Gastroesophageal sphincter (tissue), 4 donors: ENCODE measurements around the gene ANG. TPM values are rescaled to one million over a fixed set of nuclear protein-coding genes. Genes with fewer than 3 reads are reported as not detected.
"Not testable (repeated sequence)": the region's sequence is repeated elsewhere in the genome, so short reads cannot be mapped to it uniquely, and the experiment has no call there.

Experiments
- ATAC-seq: fragments of 150-250 bp; one replicate; pipeline ENCODE4 v1.9.1; 2016; ENCODE audit warnings: mild to moderate bottlenecking, moderate library complexity
- H3K27ac ChIP-seq, 4 donors: fragments of 200-600 bp; sonication (generic) in 3 of 4; 1 replicate in 3 of 4; 2 replicates in 1 of 4; pipeline ENCODE4 v1.5.1; 2016 to 2019
- H3K27me3 ChIP-seq: fragments of 200-600 bp; sonication (generic); one replicate; pipeline ENCODE4 v1.5.1; 2019
- H3K36me3 ChIP-seq, 2 donors: fragments of 200-600 bp; sonication (generic); one replicate each; pipeline ENCODE4 v1.5.1; 2019; ENCODE audit warnings: control low read depth in 1 of 2
- H3K4me1 ChIP-seq, 3 donors: fragments of 200-600 bp; sonication (generic); 1 replicate in 2 of 3; 2 replicates in 1 of 3; pipeline ENCODE4 v1.5.1; 2016 to 2019; ENCODE audit warnings: control low read depth in 2 of 3
- H3K4me3 ChIP-seq, 2 donors: fragments of 200-600 bp; sonication (generic); one replicate each; pipeline ENCODE4 v1.5.1; 2019; ENCODE audit warnings: mild to moderate bottlenecking in 1 of 2, moderate library complexity in 1 of 2
- H3K9me3 ChIP-seq, 3 donors: fragments of 200-600 bp; sonication (generic); one replicate each; pipeline ENCODE4 v1.5.1; 2017 to 2019; ENCODE audit warnings: control low read depth in 2 of 3
- CTCF ChIP-seq, 4 experiments: fragments of 200-600 bp in 2 of 4; fragments of 450-650 bp in 2 of 4; sonication (generic) in 1 of 4; IDR thresholded peaks; one replicate each; pipeline ENCODE4 v1.5.1; 2017 to 2019; ENCODE audit warnings: antibody characterized with exemption in 4 of 4, mild to moderate bottlenecking in 2 of 4, moderate library complexity in 2 of 4
- EP300 ChIP-seq: sonication (generic); formaldehyde crosslinking; IDR thresholded peaks from one replicate; pipeline ENCODE4 v1.6.1; 2017; ENCODE audit warnings: antibody characterized with exemption, mild to moderate bottlenecking
- POLR2A ChIP-seq, 2 donors: fragments of 450-650 bp; IDR thresholded peaks; one replicate each; pipeline ENCODE4 v1.6.1; 2017; ENCODE audit warnings: antibody characterized with exemption in 2 of 2, mild to moderate bottlenecking in 2 of 2, moderate library complexity in 1 of 2
- POLR2AphosphoS5 ChIP-seq: sonication (generic); formaldehyde crosslinking; IDR thresholded peaks from one replicate; pipeline ENCODE4 v1.6.1; 2017; ENCODE audit warnings: antibody characterized with exemption
- WGBS, 2 donors: methylation state at CpG; one replicate each; pipeline ENCODE4 v1.1.5; 2018; ENCODE audit warnings: low coverage in 1 of 2; 5-methylcytosine and 5-hydroxymethylcytosine counted together
- total RNA-seq, 4 donors: library from RNA; depleted of rRNA; stranded (reverse); fragments of >200 nt; gene quantifications; one replicate each; pipeline ENCODE4 v1.1.0, GENCODE V29; 2016

Gene ANG
- total RNA-seq, result 10 to 100 TPM; 16.8 to 32.0 (median 25.2) TPM

- Histone ChIP-seq H3K9me3 (no peaks in the 10 kb centered on the region), H3K36me3 (no peaks in the 10 kb centered on the region), H3K27me3 (no peaks in the 10 kb centered on the region), H3K4me3 (no peak within 1 kb of the TSS), H3K27ac (no peak within 1 kb of the TSS), H3K4me1 (peaks cover 0 to 58% (median 11%) of the 10 kb centered on the region in 3 donors)
- WGBS, 2 donors, result 68 to 77% methylated on average over 4 to 7 of the region's 7 CpGs
- no peak for ATAC-seq
- TF ChIP-seq EP300 (no peak), CTCF (IDR thresholded peaks at IDR 0.05) (no peak), POLR2AphosphoS5 (no peak), POLR2A (IDR thresholded peaks at IDR 0.05) (no peak)
Observed at GRCh38 chr14:20688167-20688839, at the start of gene ANG. ANG (plus strand) TSS chr14:20688764; CDS start chr14:20693565, 4,801 bp downstream.

- 79 to 83% methylated on average over 2 of the region's 2 CpGs for WGBS, 2 donors
- ATAC-seq, result no peak
- H3K27me3 ChIP-seq, result peaks cover 70% of the 10 kb centered on the region
- H3K27ac ChIP-seq, result no peak within 1 kb of the TSS
- H3K9me3 ChIP-seq, result no peaks in the 10 kb centered on the region
- H3K4me1 ChIP-seq, result no peaks in the 10 kb centered on the region
- H3K36me3 ChIP-seq, result no peaks in the 10 kb centered on the region
- H3K4me3 ChIP-seq, result no peak within 1 kb of the TSS
- TF ChIP-seq POLR2A (IDR thresholded peaks at IDR 0.05), result no peak
- no peak for TF ChIP-seq EP300
- TF ChIP-seq POLR2AphosphoS5, result no peak
- no peak for TF ChIP-seq CTCF (IDR thresholded peaks at IDR 0.05)
Observed at GRCh38 chr14:20641591-20641990, 47.0 kb upstream of the ANG start, which contains the start of gene OR6S1. OR6S1 (minus strand) TSS chr14:20641691; CDS start chr14:20641691, 0 bp downstream.

- TF ChIP-seq EP300 (no peak), CTCF (IDR thresholded peaks at IDR 0.05) (no peak), POLR2AphosphoS5 (no peak)
- Histone ChIP-seq H3K4me1 (no peaks in the 10 kb centered on the region), H3K27me3 (peaks cover 64% of the 10 kb centered on the region), H3K4me3 (no peak overlapping the region), H3K36me3 (no peaks in the 10 kb centered on the region), H3K27ac (no peak overlapping the region), H3K9me3 (no peaks in the 10 kb centered on the region)
- ATAC-seq, result no peak
- WGBS, 2 donors, result 85 to 87% methylated on average over 7 of the region's 7 CpGs
Observed at GRCh38 chr14:20642182-20642581, 46.4 kb upstream of the ANG start.

- 17% methylated on average over 1 to 3 of the region's 3 CpGs for WGBS, 2 donors
- H3K9me3 ChIP-seq, H3K27ac ChIP-seq, H3K4me1 ChIP-seq, H3K4me3 ChIP-seq, ATAC-seq, H3K36me3 ChIP-seq: not testable (repeated sequence)
- peaks cover 58% of the 10 kb centered on the region for H3K27me3 ChIP-seq
Observed at GRCh38 chr14:20642755-20643154, 45.8 kb upstream of the ANG start.

GRCh38 chr14:20644520-20644919, 44.0 kb upstream of the ANG start:
- no peak for TF ChIP-seq POLR2A (IDR thresholded peaks at IDR 0.05)
- Histone ChIP-seq H3K36me3 (no peaks in the 10 kb centered on the region), H3K9me3 (no peaks in the 10 kb centered on the region), H3K27ac (no peak overlapping the region), H3K4me3 (no peak overlapping the region), H3K27me3 (peaks cover 54% of the 10 kb centered on the region), H3K4me1 (no peaks in the 10 kb centered on the region)
- WGBS, 2 donors, result 80% methylated on average over 1 of the region's 2 CpGs; no CpG with 5 or more reads in 1 of the 2 donors
- ATAC-seq, result no peak

GRCh38 chr14:20645481-20645880, 43.1 kb upstream of the ANG start:
- no peak for ATAC-seq
- Histone ChIP-seq H3K9me3 (no peaks in the 10 kb centered on the region), H3K4me1 (no peaks in the 10 kb centered on the region), H3K27me3 (peaks cover 59% of the 10 kb centered on the region), H3K27ac (no peak overlapping the region), H3K36me3 (no peaks in the 10 kb centered on the region), H3K4me3 (no peak overlapping the region)
- 100% methylated on average over 1 of the region's 1 CpG for WGBS, 2 donors
- TF ChIP-seq CTCF (IDR thresholded peaks at IDR 0.05), result no peak
- TF ChIP-seq POLR2A (IDR thresholded peaks at IDR 0.05), result no peak
